ENCODE data around the gene CCL17.
A peak's percentile ranks its signal among the peaks of the same experiment; 100 is the strongest.
"Not testable (repeated sequence)": the region's sequence is repeated elsewhere in the genome, so short reads cannot be mapped to it uniquely, and the experiment has no call there.

CCL17 gene

DNA sequence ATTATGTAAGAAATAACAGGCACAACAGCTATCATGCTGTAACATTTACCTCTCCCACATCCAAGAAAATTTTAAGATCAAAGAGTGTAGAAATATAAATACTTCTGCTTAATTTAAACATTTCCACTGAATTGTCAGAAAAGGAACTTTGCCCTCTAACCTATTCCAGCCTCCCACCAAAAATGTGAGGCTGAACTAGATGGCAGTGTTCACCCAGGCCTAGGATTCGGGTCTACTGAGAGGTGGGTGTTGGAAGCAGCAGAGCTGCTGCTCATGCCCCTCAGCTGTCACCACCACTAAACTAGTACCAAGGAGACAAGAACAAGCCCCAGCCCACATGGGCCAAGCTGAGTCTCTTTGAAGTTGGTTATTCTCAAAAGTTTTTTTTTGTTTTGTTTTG, 31.3 kb downstream of the CCL17 start:
- DNase-seq, result no peak

DNA sequence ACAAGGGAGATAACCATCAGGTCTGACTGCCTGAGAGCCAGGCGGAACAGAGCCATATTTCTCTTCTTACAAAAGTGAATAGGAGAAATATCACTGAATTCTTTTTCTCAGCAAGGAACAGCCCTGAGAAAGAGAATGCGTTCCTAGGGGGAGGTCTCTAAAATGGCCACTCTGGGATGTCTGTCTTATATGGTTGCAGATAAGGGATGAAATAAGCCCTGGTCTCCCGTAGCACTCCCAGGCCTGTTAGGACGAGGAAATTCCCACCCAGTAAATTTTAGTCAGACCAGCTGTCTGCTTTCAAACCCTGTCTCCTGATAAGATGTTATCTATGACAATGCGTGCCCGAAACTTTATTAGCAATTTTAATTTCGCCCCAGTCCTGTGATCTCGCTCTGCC, 35.4 kb downstream of the CCL17 start:
- DNase-seq, result not testable (repeated sequence)

DNA sequence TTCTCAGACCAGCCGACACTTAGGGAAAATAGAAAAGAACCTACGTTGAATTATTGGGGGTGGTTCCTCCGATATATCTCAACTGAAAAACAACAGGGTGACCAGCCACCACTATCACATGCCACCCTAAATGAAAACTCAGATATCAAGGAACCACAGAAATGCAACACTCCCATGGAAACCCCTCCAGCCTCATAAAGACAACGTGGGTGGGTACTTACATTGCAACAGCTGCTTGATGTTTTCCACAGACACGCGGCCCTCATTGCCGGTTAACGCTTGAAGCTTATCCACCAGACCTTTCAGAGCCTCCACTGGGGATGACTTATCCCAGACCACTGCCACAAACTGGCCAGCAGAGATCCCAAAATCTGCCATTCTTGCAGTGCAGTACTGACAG, 36.0 kb downstream of the CCL17 start:
- DNase-seq, result not testable (repeated sequence)

DNA sequence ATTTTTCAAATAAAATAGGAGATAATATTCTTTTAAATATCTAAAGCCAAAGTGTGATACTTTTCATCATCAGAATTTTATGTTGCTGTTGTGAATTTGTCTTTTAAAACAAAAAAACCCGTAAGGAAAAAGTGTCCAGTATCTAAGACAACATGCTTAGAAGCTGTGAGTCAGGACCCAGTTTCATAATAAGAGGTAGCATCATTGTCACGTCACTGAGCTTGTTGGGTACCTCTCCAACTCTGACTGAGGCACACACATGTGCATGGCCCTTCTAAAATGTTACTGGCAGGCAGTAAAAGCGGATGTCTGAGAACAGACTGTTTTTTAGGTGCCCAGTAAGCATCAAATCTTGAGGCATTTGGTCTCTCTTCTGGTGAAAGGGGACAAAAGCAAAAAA, 40.1 kb downstream of the CCL17 start:
- DNase-seq, result no peak

DNA sequence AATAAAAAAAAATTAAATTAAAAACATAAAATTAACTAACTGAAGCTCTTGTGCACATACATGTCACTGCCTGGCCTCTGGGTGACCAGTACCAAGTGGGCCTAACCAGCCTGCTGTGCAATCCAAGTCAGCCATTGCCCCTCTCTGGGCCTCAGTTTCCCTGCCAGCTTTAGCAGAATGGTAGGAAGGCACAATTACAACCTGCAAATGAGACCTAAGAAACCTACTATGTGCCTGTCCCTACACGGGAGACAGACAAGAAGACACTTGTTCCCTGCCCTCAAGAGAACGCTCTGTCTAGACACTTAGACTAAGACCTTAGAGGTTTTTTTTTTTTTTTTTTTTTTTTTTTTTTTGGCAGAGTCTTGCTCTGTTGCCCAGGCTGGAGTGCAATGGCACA, 40.9 kb downstream of the CCL17 start:
- DNase-seq, result no peak

DNA sequence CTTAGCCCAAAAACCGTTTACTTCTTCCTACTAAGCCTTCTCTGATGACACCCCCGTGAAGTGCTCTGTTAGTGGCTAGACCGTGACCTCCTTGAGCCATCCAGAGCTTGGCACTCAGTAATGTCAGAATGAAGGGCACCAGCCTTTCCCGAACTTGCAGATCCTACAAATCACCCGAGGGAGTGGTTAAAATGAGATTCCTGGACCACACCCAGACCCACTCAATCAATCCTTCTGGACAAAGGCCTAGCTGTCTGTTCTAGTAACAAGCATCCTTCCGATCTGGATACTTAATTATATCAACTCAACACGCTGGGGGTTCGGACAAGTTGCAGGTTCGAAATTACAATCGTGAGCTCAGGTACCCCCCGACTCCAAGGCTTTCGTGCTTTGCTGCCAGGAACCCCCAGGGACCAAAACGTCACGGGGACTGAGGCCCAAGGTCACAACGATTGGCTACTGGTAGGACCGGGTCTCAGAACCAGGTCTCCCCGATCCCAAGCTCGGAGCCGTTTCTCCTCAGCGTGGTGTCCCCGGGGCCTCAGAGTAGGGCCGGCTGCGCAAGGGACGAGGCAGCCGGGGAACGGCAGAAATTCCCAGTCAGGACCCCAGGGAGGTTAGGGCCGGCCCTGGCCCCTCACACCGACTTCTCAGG, 42.1 kb downstream of the CCL17 start:
- peak; percentile 10 for DNase-seq

DNA sequence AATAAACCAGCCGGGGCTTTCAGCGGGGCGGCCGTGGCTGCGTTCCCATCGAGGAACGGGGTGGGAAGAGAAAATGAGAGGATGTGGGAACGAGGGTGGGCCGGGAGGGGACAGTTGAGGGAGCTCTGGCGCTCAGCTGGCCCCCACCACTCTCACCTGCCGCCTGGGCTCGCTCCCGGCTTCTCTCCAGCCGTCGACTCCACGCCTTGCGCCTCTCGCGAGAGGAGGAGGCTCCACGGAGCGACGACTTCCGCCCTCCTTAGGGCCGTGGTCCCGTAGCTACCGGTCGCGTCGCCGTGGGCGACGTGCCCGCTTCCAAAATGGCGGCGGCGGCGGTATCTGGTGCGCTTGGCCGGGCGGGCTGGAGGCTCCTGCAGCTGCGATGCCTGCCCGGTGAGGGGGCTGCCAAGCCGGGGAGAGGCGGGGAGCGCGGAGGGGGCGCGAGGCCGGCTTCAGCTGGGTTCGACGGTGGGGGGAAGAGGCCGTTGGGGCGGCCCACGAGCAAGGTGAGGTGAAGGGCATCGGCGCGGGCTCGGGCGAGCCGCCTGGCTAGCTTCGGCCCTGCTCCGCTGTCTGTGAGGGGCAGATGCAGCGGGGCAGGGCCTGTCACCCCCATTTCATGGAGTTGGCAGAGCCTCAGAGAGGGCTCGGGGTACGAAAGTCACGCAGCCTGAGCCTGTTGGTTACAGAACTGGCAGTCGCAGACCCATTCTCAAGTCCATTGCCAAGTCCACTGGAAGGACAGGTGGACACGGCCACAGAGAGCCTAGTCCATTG, 42.8 kb downstream of the CCL17 start, which contains the start of the genes CIAPIN1 and COQ9:
Gene CIAPIN1 (minus strand): TSS at position 200 of the 777 bp plus-strand sequence. CDS start 6,457 bp downstream, outside the sequence.
Gene COQ9 (plus strand): TSS at position 294 of the 777 bp plus-strand sequence. CDS start 27 bp downstream, at position 321.
- peak; percentile 84 for DNase-seq

DNA sequence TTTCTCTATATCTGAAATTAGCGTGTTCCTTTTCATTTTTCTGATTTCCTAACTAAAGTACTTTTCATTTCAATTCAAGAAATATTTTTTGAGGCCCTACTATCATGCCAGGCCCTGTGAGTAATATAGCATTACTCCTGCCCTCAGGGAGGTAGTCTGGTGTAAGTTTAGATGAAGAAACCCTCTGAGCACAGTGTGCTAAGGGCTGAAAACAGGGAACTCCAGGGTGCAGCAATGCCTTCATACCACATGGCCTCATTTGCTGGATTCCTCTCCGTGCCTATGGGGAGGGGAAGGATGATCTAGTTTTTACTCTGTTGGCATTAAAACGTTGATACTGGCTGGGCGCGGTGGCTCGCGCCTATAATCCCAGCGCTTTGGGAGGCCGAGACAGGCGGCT, 47.5 kb downstream of the CCL17 start:
- no peak for DNase-seq

DNA sequence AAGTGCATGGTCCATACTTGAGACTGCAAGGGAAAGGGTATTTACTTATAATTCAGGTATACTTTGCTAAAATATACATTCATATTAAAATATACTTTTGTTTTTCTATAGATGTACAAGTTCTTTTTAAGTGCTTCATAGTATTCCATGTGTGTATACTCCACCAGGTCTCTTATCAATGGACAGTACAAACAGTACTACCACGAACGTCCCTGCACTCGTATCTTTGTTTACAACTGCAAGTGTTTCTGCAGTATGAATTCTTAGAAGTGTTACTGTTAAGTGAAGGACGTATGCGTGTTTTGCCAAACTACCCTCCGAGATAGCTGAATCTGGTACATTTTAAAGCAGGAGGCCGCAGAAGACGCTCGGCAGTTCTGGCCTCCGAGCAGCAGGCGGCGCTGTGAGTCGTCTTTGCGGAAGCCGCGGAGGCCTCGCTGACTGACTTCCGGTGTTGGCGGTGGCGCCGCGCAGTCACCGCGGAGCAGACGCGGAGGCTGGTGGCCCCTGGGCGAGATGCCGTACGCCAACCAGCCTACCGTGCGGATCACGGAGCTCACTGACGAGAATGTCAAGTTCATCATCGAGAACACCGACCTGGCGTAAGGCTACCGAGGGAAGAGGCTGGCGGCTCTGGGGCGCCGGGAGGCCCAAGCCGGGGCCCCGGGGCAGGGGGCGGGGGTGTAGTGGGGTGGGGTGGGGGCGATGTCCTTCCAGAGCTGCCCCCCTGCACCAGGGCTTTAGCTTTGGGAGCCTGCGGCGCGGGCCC, 57.8 kb downstream of the CCL17 start, which contains the start of gene POLR2C:
Gene POLR2C (plus strand): TSS at position 471 of the 769 bp plus-strand sequence. CDS start 46 bp downstream, at position 517.
- peak; percentile 71 for DNase-seq

DNA sequence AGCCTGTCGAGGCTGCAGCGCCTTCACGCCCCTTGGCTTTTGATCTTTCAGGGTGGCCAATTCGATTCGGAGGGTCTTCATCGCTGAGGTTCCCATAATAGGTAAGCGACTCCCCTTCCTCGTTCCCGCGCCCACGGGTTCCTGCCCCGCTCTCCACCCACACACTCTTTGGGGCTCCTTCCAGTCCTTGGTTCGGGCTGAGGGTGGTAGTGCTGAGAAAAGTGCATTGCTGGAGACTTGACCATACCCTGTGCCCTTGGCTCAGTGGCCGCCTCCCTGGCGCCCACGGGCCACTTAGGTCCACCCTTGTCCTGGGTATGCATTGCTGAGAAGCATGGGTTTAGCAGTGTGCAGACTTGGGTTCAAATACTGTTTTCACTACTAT, 58.4 kb downstream of the CCL17 start:
- no peak for DNase-seq

DNA sequence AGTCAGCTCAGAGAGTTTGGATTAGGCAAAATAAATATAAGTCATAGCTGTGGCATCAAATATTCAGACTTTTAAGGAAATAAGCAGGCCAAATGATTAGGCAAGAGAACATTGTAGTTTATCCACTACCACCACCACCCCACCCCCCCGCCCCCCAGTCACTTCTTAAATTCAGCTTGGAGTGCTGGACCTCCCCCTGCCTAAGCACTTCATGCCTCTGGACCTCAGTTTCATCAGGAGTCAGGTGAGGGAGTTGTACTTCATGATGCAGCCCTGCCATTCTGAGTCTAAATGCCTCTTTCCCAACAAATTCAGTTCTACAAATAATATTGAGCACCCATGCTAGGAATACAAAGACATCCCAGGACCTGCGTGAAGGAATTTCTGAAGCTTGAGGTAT, 60.0 kb downstream of the CCL17 start:
- DNase-seq, result no peak
